Measurements from ENCODE around the gene WNK3.

- TF ChIP-seq POLR2A (IDR thresholded peaks at IDR 0.05): peak; percentile 25
- no peak for TF ChIP-seq EP300 (IDR thresholded peaks at IDR 0.05; ENCODE audit: low read depth)
- TF ChIP-seq CTCF (IDR thresholded peaks at IDR 0.05): no peak
These were observed 174.8 kb downstream of the WNK3 start, which contains the start of gene FAM120C for GRCh38 chrX:54182864-54183613.
